ENCODE data around the gene DNER. TPM values are rescaled to one million over a fixed set of nuclear protein-coding genes. Genes with fewer than 3 reads are reported as not detected.

DNER gene
- polyA plus RNA-seq, 1 donor (not counting 4 experiments of a cell fraction or from before 2014, with no cell fraction given) = 8.5 TPM

DNA sequence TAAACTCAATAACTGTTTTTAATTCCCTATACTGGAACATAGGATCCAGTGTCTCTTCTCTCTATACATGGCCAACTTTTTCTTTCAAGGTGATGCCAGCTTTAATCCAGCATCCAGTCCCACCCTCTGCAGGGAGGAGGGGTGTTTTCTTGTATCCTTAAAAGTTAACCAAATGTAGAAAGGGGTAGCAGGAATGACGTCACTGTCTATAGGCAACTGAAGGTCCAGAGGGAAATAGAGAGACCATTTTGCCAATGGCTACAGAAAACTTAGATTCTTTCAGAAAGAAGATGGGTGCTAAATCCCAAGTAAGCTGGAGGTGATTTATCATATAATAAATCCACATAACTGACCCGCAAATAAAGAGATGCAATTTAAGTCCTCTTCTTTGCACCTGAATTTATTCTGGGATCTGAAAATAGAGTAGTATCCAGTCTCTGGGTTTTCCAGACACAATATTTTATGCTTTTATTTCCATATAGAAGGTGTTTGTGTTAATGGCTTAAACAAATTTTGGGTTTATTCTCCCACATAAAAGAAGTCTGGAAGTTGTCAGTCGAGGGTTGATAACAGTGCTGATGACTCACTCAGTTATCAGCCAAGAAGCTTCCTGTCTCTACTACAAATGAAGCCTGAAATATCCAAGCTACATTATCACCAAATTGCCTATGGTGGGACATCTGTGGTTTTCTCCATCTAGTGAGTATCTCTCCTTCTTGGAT, 5.7 kb upstream of the DNER start:
- no peak overlapping the region for H2AFZ ChIP-seq (ENCODE audit: control insufficient read depth, low read length)
- peaks cover 4% of the 10 kb centered on the region for H3K4me1 ChIP-seq (ENCODE audit: control insufficient read depth, extremely low read depth, insufficient read depth, low read length)
- H3K27me3 ChIP-seq (ENCODE audit: control insufficient read depth, extremely low read depth, insufficient read depth, low read length) = peaks cover 19% of the 10 kb centered on the region
- TF ChIP-seq, protein P1, sequence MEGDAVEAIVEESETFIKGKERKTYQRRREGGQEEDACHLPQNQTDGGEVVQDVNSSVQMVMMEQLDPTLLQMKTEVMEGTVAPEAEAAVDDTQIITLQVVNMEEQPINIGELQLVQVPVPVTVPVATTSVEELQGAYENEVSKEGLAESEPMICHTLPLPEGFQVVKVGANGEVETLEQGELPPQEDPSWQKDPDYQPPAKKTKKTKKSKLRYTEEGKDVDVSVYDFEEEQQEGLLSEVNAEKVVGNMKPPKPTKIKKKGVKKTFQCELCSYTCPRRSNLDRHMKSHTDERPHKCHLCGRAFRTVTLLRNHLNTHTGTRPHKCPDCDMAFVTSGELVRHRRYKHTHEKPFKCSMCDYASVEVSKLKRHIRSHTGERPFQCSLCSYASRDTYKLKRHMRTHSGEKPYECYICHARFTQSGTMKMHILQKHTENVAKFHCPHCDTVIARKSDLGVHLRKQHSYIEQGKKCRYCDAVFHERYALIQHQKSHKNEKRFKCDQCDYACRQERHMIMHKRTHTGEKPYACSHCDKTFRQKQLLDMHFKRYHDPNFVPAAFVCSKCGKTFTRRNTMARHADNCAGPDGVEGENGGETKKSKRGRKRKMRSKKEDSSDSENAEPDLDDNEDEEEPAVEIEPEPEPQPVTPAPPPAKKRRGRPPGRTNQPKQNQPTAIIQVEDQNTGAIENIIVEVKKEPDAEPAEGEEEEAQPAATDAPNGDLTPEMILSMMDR (optimal IDR thresholded peaks at IDR 0.05 in 1 of 3, IDR thresholded peaks at IDR 0.05 in 1 of 3, conservative IDR thresholded peaks at IDR 0.05 in 1 of 3; ENCODE audit: extremely low read depth in 1 of 3, insufficient read depth in 2 of 3, low read length in 3 of 3) = no peak
- TF ChIP-seq EZH2 (IDR thresholded peaks at IDR 0.05; ENCODE audit: low read length) = no peak
- H3K9me3 ChIP-seq (ENCODE audit: control insufficient read depth, low read depth, low read length) = no peaks in the 10 kb centered on the region
- no peak overlapping the region for H3K27ac ChIP-seq (ENCODE audit: control insufficient read depth, insufficient read depth, low read length)
- H3K4me2 ChIP-seq (ENCODE audit: control insufficient read depth, extremely low read depth, insufficient read depth, low read depth, low read length) = no peak overlapping the region
- no peaks in the 10 kb centered on the region for H3K36me3 ChIP-seq (ENCODE audit: control insufficient read depth in 2 of 2, extremely low read depth in 1 of 2, insufficient read depth in 2 of 2, low read length in 2 of 2)
- H3K79me2 ChIP-seq (ENCODE audit: control insufficient read depth, insufficient read depth, low read length) = no peaks in the 10 kb centered on the region
- H3K4me3 ChIP-seq (ENCODE audit: control insufficient read depth in 2 of 3, extremely low read depth in 1 of 3, insufficient read depth in 2 of 3, low read depth in 1 of 3, low read length in 3 of 3) = no peak overlapping the region
- no peaks in the 10 kb centered on the region for H3K9me1 ChIP-seq (ENCODE audit: control insufficient read depth, extremely low read depth, insufficient read depth, low read length)
- H3K9ac ChIP-seq (ENCODE audit: control insufficient read depth, extremely low read depth, insufficient read depth, low read length) = no peak overlapping the region
- DNase-seq (ENCODE audit: low read depth, low spot score) (no peak), FAIRE-seq (peak; percentile 52)
- no peaks in the 10 kb centered on the region for H4K20me1 ChIP-seq (ENCODE audit: control insufficient read depth, extremely low read depth, insufficient read depth, low read length)
- dilution Hi-C loops (cut with MboI; ENCODE audit: extremely low pct_ligation_motif_present, low sequenced_read_pairs) = no loop called here

GRCh38 chr2:229718057-229718456, 3.7 kb upstream of the DNER start:
- Histone ChIP-seq H3K4me3 (ENCODE audit: control insufficient read depth in 2 of 3, extremely low read depth in 1 of 3, insufficient read depth in 2 of 3, low read depth in 1 of 3, low read length in 3 of 3) (no peak overlapping the region), H3K79me2 (ENCODE audit: control insufficient read depth, insufficient read depth, low read length) (no peaks in the 10 kb centered on the region), H3K9me3 (ENCODE audit: control insufficient read depth, low read depth, low read length) (no peaks in the 10 kb centered on the region), H3K9me1 (ENCODE audit: control insufficient read depth, extremely low read depth, insufficient read depth, low read length) (no peaks in the 10 kb centered on the region), H3K4me1 (ENCODE audit: control insufficient read depth, extremely low read depth, insufficient read depth, low read length) (peaks cover 8% of the 10 kb centered on the region), H4K20me1 (ENCODE audit: control insufficient read depth, extremely low read depth, insufficient read depth, low read length) (no peaks in the 10 kb centered on the region), H3K27ac (ENCODE audit: control insufficient read depth, insufficient read depth, low read length) (no peak overlapping the region), H3K36me3 (ENCODE audit: control insufficient read depth in 2 of 2, extremely low read depth in 1 of 2, insufficient read depth in 2 of 2, low read length in 2 of 2) (no peaks in the 10 kb centered on the region), H3K4me2 (ENCODE audit: control insufficient read depth, extremely low read depth, insufficient read depth, low read depth, low read length) (no peak overlapping the region), H3K27me3 (ENCODE audit: control insufficient read depth, extremely low read depth, insufficient read depth, low read length) (peaks cover 29% of the 10 kb centered on the region), H2AFZ (ENCODE audit: control insufficient read depth, low read length) (no peak overlapping the region), H3K9ac (ENCODE audit: control insufficient read depth, extremely low read depth, insufficient read depth, low read length) (no peak overlapping the region)
- DNase-seq (ENCODE audit: low read depth, low spot score) (no peak), FAIRE-seq (no peak)
- TF ChIP-seq, protein P1 (optimal IDR thresholded peaks at IDR 0.05 in 1 of 3, IDR thresholded peaks at IDR 0.05 in 1 of 3, conservative IDR thresholded peaks at IDR 0.05 in 1 of 3; ENCODE audit: extremely low read depth in 1 of 3, insufficient read depth in 2 of 3, low read length in 3 of 3) = no peak
- no peak for TF ChIP-seq EZH2 (IDR thresholded peaks at IDR 0.05; ENCODE audit: low read length)
- dilution Hi-C loops (cut with MboI; ENCODE audit: extremely low pct_ligation_motif_present, low sequenced_read_pairs) = no loop called here

Measured in keratinocyte (primary cell).